ENCODE results near the gene FOXB2.

FOXB2 gene

DNA sequence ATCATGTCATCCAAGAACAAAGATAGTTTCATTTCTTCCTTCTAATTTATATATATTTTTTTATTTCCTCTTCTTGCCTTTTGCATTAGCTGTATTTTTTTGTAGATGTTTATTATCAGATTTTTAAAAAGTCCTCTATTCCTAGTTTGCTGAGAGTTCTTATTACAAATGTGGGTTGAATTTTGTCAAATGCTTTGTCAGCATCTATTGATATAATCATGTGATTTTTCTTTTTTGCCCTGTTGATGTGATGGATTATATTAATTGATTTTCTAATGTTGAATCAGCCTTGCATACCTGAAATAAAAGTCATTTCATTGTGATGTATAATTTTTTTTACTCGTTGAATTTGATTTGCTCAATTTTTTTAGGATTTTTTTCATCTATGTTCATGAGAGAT lies 46.9 kb downstream of the FOXB2 start:
- no peak for DNase-seq
